ENCODE measurements around the gene CELF1. TPM values are rescaled to one million over a fixed set of nuclear protein-coding genes. Genes with fewer than 3 reads are reported as not detected.

Gene CELF1
- total RNA-seq, 1 experiment from 2014 or later, result 73.1 TPM

DNA sequence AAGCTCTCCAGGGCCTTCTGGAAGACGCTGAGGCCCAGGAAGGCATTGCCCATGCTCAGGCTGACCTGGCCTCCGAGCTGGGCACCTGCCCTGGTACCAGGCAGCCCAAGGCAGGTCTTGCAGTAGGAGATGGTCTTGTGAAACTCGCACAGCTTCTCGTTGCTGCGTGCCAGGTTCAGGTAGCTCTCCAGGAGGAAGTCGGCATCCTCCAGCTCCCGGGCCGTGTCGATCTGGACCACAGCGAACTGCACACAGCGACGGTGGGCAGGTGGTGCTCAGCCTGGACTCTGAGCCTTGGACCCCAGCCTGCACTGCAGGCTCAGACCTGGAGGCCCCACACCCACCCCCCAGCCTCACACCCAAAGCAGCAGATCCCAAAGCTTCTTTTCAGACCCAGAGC lies 105.0 kb downstream of the CELF1 start:
- DNase-seq (ENCODE audit: low read depth), result no peak

DNA sequence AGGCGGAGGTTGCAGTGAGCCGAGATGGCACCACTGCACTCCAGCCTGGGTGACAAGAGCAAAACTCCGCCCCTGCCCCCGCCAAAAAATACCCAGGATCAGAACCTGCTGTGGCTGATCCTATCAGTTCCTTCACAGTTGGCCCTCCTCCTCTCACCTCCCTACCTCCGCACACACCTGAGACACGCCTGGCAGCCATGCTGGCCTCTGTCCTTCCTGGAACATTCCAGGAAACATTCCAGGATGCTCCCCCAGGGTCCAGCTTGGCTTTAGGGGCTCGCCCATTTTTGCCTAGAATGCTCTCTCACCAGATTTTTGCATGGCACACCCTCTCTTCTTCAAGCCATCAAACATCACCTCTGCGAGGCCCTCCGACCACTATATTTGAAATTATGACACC lies 106.1 kb downstream of the CELF1 start:
- DNase-seq (ENCODE audit: low read depth), result no peak

DNA sequence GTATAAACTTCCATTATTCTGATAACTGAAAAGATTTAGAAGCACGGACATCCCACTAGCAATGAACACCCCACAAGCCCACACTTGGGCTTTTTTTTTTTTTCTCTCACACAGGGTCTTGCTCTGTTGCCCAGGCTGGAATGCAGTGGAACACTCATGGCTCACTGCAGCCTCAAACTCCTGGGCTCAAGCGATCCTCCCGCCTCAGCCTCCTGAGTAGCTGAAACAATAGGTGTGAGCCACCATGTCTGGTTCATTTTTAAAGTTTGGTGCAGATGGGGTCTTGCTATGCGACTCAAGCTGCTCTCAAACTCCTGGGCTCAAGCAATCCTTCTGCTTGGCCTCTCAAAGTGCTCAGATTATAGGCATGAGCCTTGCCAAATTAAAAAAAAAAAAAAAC lies 107.1 kb downstream of the CELF1 start:
- DNase-seq (ENCODE audit: low read depth), result no peak

DNA sequence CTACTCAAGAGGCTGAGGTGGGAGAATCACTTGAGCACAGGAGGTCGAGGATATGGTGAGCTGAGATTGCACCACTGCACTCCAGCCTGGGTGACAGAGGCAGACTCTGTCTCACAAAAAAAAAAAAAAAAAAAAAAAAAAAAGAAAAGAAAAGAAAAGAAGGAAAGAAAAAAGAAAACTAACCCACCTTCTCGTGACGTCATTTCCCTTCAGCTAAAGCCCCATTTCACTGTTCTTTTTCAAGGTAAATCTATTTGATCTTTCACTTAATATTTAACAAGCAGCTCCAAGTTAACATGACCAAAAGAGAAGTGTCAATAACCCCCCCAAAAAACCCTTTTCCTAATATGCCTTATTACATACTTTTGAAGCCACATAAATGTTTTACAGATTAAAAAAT lies 109.1 kb downstream of the CELF1 start:
- DNase-seq (ENCODE audit: low read depth), result no peak

DNA sequence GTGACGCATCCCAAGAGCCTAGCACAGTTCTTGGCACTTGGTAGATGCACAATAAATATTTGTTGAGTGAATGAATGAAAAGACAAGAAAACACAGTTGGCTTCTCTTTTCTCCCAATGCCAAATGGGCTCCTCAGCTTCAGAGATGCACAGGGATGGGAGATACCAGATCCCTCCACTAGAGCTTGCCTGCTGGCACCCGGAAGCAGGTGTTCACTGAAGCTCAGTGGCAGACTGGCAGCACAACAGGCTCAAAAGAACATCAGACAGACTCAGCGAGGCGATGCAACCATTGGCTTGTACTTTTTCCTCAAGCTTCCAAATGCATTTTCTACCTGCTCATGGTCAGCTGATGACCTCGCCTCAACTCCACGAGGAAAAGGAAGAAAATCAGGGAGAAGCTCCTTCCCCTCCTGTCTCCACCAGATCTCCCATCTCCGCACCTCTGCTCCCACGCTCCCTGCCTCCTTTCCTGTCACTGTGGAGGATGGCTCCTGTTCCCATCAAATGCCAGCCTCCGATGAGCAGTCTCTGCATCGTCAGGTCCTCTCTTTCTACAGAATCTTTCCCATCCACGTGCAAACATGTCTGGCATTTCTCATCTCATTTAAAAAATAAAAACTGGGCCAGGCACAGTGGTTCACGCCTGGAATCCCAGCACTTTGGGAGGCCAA lies 109.8 kb downstream of the CELF1 start:
- DNase-seq (ENCODE audit: low read depth), result no peak

DNA sequence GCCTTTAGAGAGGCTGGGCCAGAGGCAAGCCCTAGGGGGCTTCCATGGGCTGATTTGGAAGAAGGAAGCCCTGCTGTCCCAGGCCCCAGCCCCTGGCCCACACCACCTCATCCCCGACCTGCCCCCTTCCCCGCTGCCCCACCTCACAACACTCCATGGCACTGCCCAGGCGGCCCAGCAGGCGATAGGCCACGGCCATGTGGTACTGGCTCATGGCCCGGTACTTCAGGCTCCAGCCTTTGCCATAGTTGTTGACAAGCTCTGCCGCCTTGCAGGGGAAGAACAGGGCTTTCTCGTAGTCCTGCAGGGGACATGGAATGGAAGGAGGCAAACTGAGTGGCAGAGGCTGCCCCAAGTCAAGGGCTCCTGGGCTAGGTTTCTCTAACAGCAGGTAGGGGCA lies 110.4 kb downstream of the CELF1 start:
- DNase-seq (ENCODE audit: low read depth), result no peak

DNA sequence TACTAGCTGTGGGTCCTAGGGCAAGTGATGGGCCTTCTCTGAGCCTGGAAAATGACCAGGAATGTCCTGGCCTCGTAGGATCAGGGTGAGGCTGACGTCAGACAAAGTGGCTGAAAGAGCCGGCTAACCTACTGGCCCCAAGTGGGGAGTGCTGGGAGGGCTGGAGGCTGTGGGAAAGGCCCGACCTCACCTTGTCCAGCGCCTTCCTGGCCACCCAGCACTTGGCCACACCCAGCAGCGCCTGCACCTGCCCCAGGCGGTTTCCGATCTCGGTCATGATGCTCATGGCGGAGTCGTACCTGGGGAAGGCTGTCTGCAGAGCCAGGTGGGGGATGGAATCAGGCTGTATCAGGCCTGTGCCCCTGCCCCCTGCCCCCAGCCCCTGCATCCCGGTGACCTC lies 111.5 kb downstream of the CELF1 start:
- no peak for DNase-seq (ENCODE audit: low read depth)

DNA sequence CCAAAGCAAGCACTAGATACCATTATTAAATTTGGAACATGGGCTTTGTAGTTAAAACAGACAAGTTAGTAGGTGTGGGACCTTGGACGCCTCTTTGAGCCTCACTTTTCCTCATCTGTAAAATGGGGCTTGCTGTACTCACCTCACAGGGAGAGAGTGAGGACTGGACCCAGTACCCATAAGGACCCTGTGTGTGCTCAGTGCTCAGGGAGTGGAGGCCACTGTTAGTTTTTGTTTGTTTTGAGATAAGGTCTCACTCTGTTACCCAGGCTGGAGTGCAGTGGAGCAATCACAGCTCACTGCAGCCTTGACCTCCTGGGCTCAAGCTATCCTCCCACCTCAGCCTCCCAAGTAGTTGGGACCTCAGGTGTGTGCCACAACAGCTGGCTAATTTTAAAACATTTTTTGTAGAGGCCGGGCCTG lies 112.9 kb downstream of the CELF1 start:
- DNase-seq (ENCODE audit: low read depth), result no peak

DNA sequence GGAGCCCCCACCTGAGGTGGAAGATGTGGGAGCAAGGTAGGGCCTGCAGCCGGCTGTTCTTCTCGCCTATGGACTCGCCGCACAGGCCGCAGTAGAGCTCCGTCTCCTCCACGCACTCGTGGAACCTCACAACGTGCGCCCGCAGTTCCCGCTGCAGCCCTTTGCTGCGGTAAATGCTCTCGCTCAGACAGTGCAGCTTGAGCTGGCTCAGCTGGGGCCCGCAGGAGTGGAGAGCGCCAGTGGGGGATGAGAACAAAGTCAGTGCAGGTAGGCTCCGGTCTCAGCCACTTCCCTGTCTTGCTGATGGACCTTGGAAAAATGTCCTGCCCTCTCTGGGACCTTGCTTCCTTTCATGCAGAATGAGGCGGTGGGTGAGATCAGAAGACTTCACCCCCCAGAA lies 114.2 kb downstream of the CELF1 start:
- no peak for DNase-seq (ENCODE audit: low read depth)

DNA sequence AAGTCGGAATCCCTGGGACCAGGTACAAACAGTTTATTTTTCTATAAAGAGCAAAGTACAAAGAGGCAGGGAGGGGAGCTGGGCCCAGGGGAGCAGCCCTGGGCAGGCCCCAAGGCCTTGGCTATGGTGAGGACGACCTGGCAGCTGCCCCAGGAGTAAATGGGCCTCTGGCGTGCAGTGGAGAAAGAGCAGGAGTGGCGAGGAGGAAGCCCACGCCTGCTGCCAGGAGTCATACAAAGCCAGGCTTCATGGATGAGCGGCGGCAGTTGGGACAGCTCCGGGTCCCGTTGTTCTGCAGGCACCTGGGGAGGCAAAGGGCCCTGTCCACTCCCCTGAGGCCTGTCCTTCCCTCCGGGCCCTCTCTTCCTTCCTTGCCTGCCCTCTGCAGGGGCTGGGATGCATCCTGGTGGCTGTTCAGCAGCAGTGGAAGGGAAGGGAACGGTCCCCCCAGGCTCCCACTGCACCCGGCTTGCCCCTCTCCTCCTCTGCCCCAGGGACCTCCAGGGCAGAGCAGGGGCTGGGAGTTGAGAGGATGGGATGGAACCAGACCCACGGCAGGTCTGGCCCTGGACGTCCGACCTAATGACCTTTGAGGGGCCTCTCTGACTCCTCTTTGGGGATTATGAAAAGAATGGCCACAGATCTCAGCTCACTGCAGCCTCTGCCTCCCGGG lies 115.0 kb downstream of the CELF1 start:
- no peak for DNase-seq (ENCODE audit: low read depth)

DNA sequence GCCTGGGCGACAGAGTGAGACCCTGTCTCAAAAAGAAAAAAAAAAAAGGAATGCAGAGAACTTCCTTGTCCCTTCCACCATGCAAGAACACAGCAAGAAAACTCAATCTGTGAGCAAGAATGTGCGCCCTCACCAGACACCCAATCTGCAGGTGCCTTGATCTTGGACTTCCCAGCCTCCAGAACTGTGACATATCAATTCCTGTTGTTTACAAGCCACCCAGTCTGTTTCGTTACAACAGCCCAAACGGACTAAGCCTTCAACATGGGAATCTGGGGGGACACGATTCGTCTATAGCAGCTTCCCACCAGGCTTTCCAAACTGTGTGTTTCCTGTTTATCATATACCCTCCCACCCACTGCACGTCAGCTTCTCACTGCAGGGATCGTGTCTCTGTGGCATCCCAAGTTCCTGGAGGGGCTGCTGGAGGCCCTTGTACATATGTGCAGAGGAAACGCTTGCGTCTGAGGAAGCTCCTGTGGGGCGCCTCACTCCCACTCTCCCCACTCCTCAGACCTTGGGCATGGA lies 115.7 kb downstream of the CELF1 start:
- no peak for DNase-seq (ENCODE audit: low read depth)

DNA sequence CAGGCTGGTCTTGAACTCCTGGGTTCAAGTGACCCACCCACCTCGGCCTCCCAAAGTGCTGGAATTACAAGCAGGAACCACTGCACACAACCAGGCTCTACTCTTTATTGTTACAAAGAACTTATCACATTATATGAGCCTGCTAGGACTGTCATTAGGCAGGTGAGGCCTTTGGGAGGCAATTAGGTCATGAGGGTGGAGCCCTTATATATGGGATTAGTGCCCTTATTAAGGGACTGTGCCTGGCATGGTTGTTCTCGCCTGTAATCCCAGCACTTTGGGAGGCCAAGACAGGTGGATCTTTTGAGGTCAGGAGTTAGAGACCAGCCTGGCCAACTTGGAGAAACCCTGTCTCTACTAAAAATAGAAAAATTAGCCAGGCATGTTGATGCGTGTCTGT lies 116.2 kb downstream of the CELF1 start:
- DNase-seq (ENCODE audit: low read depth), result no peak

DNA sequence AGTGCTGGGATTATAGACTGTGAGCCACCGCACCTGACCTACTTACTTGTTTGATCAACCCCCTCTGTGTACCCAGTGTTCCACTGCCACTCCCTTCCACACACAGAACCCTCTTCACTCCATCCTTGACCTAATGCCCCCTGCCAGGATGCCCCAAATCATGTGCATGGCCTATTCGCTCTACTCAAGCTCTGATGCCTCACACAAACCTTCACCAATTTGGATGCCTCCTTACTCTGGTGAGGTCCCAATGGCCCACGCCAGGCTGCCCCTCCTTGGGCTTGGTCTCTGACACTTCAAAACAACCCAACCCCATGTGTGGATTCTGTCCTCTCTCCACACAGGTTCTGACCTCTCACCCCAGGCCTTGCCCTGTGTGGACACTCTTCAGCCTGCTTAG lies 117.2 kb downstream of the CELF1 start:
- DNase-seq (ENCODE audit: low read depth), result no peak

DNA sequence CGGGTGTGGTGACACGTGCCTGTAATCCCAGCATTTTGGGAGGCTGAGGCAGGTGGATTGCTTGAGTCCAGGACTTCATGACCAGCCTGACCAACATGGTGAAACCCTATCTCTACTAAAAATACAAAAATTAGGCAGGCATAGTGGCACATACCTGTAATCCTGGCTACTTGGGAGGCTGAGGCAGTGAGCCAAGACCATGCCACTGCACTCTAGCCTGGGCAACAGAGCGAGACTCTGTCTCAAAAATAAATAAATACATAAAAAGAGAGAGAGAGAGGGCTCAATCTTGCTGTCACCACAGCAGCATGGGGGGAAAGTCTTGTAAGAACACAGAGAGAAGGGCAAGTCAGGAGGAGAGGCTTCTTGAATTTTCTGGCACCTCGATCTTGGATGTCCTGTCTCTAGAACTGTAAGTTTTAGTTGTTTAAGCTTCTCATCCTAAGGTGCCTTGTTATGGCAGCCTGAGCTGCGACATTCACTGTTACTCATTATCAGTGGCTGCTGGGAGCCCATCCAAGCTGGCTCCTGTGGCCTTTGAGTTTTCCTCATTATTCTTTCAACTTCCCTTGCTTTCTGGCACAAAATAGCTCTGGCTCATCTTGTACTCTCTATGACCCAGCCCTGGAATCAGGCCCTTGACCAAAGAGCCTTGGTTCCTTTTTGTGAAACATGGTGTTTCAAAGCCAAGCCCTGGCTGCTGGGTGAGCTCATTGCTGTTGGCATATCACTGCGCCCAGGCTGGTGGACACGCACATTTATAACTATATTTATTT lies 118.7 kb downstream of the CELF1 start:
- DNase-seq (ENCODE audit: low read depth), result peak; percentile 90

DNA sequence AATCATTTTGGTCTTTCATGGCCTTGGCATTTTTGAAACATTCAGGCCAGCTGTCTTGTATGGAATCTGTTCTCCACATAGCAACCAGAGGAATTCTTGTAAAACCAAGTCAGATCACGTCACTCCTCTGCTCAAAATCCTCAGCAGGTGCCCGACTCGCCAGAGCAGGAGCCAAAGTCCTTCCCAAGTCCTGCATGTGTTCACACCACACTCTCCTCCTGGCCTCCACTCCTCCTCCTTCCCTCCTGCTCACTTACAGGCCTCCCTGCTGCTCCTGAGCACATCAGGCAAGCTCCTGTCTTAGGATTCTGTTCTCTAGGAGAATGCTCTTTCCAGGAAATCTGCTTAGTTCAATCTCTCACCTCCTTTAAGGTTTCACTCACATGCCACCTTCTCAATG lies 119.8 kb downstream of the CELF1 start:
- peak; percentile 40 for DNase-seq (ENCODE audit: low read depth)

DNA sequence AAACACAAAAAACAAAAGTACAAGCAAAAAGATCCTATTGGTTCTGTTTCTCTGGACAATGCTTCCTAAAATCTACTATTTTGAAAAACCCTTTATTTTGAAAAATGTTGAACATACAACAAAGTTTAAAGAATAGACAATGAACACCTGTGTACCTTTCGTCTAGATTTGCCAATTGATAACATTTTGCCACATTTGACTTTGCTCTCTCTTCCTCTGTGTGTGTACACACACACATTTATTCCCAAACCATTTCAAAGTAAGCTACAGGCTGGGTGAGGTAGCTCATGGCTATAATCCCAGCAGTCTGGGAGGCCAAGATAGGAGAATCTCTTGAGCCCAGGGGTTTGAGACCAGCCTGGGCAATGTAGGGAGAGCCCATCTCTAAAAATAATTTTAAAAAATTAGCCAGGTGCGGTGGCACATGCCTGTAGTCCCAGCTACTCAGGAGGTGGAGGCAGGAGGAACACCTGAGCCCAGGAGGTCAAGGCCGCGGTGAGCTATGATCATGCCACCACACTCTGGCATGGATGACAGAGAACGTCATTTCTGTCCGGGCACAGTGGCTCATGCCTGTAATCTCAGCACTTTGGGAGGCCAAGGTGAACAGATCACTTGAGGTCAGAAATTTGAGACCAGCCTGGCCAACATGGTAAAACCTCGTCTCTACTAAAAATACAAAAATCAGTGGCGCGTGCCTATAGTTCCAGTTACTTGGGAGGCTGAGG lies 121.4 kb downstream of the CELF1 start:
- DNase-seq (ENCODE audit: low read depth), result no peak

DNA sequence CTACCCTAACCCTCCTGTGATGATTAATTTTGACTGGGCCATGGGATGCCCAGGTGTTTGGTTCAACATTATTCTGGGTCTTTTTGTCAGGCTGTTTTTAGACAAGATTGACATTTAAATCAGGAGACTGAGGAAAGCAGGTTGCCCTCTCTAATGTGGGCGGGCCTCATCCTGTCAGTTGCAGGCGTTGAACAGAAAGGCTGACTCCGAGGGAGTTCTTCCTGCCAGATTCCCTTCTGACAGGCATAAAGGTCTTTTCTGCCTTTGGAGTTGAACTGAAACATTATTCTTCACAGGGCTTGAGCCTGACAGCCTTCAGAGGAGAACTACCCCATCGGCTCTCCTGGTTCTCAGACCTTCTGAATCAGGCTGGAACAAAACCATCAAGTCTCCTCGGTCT lies 122.4 kb downstream of the CELF1 start:
- no peak for DNase-seq (ENCODE audit: low read depth)

DNA sequence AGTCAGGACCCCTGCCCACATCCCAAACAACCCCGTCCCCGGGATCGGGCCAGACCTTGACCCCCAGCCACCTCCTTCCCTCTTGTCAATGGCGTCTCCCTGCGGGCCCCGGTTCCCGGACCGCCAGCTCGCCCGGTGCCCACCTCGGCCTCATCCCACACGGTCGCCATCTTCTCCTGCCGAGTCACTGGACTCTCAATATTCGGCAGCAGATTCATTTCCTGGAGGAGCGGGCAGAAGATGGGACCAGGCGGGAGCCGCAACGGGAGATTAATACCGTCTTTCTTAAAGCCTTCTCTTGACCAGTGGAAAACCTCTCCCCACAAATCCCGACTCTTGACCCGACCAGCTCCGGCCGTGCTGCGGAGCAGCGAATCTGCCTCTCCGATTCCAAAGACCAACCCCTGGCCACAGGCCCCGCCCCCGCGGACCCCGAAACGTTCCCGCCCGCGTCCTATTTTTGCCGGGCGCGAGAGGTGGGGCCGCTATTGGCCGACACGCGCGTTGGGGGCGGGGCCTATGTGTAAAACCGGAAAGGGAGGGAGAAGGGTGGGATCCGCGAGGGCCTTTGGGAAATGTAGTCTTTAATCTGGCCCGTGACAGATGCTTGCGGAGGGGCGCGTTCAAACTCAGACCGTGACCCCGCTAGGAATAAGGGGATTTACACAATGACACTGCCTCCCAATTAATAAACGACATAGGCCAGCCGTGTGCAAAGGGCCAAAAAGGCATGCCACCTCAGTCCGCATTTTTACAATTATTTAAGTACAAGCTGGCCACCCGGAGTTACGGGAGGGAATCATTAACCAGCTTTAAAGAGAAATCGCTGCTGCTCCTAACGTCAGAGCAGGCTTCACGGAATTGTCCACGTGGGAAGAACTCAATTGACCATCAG lies 126.6 kb downstream of the CELF1 start, which contains the start of gene PSMC3:
Gene PSMC3, minus strand, starts transcription at position 378 of the 895 bp plus-strand sequence. Its CDS starts 160 bp downstream, at position 218.
- peak; percentile 95 for DNase-seq (ENCODE audit: low read depth)

DNA sequence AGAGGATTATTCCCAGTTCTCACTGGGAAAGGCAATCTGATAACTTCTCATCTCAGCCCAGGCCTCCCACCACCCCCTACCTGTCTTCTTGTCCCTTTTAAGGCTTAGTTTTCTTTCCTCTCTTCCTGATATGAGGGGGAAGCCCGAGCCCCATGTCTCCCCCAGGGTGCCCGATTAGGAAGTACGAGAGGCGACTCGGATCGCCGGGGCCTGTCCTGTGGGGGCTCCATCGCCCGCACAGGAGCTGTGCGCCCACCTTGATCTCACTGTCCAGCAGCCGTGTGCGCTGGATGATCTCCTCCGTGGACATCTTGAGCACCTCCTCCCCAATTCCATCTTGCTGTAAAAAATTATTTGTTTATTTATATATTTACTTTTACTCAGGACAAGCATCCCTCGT lies 127.3 kb downstream of the CELF1 start:
- no peak for DNase-seq (ENCODE audit: low read depth)

DNA sequence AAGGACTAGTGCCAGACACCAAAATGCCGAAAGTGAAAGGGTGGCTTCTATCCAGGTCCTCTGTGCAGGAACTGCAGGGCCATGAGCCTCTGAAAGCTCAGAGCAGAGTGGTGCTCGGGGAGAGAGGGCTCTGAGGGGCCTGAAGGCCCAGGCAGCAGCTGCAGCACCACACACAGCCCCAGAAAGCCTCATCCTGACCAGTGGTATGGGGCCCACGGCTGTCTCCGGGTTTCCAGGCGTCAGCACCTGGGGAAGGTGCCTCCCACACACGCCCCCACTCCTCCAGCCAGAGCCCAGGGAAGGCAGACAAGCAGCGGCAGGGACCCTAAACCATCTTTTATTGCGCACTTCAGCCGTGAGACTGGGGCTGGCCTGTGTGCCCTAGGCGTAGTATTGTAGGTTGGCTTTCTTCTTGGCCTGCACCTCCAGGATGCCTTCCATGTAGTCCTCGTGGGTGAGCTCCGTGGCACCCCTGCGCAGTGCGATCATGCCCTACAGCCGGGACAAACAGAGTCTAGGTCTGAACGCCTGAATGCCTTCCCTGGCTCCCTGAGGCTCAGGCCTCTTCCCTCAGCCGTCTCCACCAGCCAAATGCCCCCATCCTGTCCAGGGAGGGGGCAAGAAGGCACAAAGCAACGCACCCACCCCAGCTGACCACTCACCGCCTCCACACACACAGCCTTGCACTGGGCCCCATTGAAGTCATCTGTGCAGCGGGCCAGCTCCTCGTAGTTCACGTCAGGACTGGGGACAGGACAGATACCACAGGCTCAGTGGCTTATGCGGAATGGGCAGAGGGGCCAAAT lies 134.3 kb downstream of the CELF1 start:
- DNase-seq (ENCODE audit: low read depth), result peak; percentile 33

All from M059J (cell line).